Stimulated activated CD4-positive, alpha-beta T cell treated with anti-CD3 and anti-CD28 coated beads, Interleukin-4, amount 100 ng/mL, for 48 hours (primary cell): ENCODE data around the gene HSD11B2.

ENCODE experiments used
- DNase-seq, 2 donors: peaks; one replicate each; pipeline ENCODE4 v3.0.0-alpha.2; 2020; ENCODE audit warnings: low read depth in 2 of 2

HSD11B2 gene

GRCh38 chr16:67433131-67433719, 2.3 kb downstream of the HSD11B2 start:
- DNase-seq, result no peak

GRCh38 chr16:67435758-67436164, 4.8 kb downstream of the HSD11B2 start:
- DNase-seq, result no peak

- no peak for DNase-seq
These were observed 5.8 kb downstream of the HSD11B2 start for GRCh38 chr16:67436640-67437193.

- DNase-seq, result no peak
These were observed 6.6 kb downstream of the HSD11B2 start for GRCh38 chr16:67437513-67437912.

- no peak for DNase-seq
These were observed 7.3 kb downstream of the HSD11B2 start for GRCh38 chr16:67438098-67438791.

GRCh38 chr16:67438824-67439393, 8.0 kb downstream of the HSD11B2 start:
- DNase-seq, result no peak

GRCh38 chr16:67441271-67441753, 10.4 kb downstream of the HSD11B2 start:
- DNase-seq, result no peak

GRCh38 chr16:67441907-67442306, 11.0 kb downstream of the HSD11B2 start:
- no peak for DNase-seq

GRCh38 chr16:67442581-67443255, 11.8 kb downstream of the HSD11B2 start:
- DNase-seq, result no peak

GRCh38 chr16:67443265-67443664, 12.3 kb downstream of the HSD11B2 start:
- DNase-seq, result no peak

- no peak for DNase-seq
These were observed 13.6 kb downstream of the HSD11B2 start for GRCh38 chr16:67444259-67445125.

- no peak for DNase-seq
These were observed 14.2 kb downstream of the HSD11B2 start for GRCh38 chr16:67445126-67445426.

GRCh38 chr16:67445441-67445912, 14.6 kb downstream of the HSD11B2 start:
- DNase-seq, result no peak

- no peak for DNase-seq
These were observed 15.3 kb downstream of the HSD11B2 start for GRCh38 chr16:67445913-67446907.

GRCh38 chr16:67446968-67447507, 16.1 kb downstream of the HSD11B2 start:
- no peak for DNase-seq

GRCh38 chr16:67447508-67448076, 16.7 kb downstream of the HSD11B2 start:
- DNase-seq, result peak; percentile 61 to 72

- no peak for DNase-seq
These were observed 17.7 kb downstream of the HSD11B2 start for GRCh38 chr16:67448580-67448979.

- DNase-seq, result no peak
These were observed 18.4 kb downstream of the HSD11B2 start for GRCh38 chr16:67449336-67449735.

GRCh38 chr16:67449739-67450138, 18.8 kb downstream of the HSD11B2 start:
- DNase-seq, result no peak
